Smooth muscle cell (in vitro differentiated cells): ENCODE measurements around the gene PTBP1. TPM values are rescaled to one million over a fixed set of nuclear protein-coding genes. Genes with fewer than 3 reads are reported as not detected.

Experiments used
- DNase-seq: peaks from one replicate; lab custom pipeline; 2025; ENCODE audit not compliant: unreplicated experiment; lab: John Stamatoyannopoulos, UW
- H2AFZ ChIP-seq: fragments of 200-600 bp; sonication (generic); 2 replicates; pipeline ENCODE4 v1.6.0; 2016; ENCODE audit warnings: antibody characterized with exemption, low read depth, mild to moderate bottlenecking
- H3F3A ChIP-seq: fragments of 200-600 bp; sonication (generic); 2 replicates; pipeline ENCODE4 v1.6.0; 2017; ENCODE audit warnings: antibody characterized with exemption, low read depth
- H3K27ac ChIP-seq: fragments of 200-600 bp; sonication (generic); 2 replicates; pipeline ENCODE4 v1.5.1; 2016; ENCODE audit warnings: low read depth, mild to moderate bottlenecking
- H3K27me3 ChIP-seq: fragments of 200-600 bp; sonication (generic); 2 replicates; pipeline ENCODE4 v1.6.1; 2016; ENCODE audit warnings: low read depth, mild to moderate bottlenecking
- H3K36me3 ChIP-seq: fragments of 200-600 bp; sonication (generic); 2 replicates; pipeline ENCODE4 v1.5.1; 2016; ENCODE audit warnings: low read depth
- H3K4me1 ChIP-seq: fragments of 200-600 bp; sonication (generic); 2 replicates; pipeline ENCODE4 v1.5.1; 2016; ENCODE audit warnings: low read depth
- H3K4me2 ChIP-seq: fragments of 200-600 bp; sonication (generic); 2 replicates; pipeline ENCODE4 v1.6.0; 2016; ENCODE audit warnings: mild to moderate bottlenecking
- H3K4me3 ChIP-seq: fragments of 200-600 bp; sonication (generic); 2 replicates; pipeline ENCODE4 v1.5.1; 2016; ENCODE audit warnings: mild to moderate bottlenecking
- H3K79me2 ChIP-seq: fragments of 200-600 bp; sonication (generic); 2 replicates; pipeline ENCODE4 v1.6.0; 2016; ENCODE audit warnings: low read depth, mild to moderate bottlenecking
- H3K9ac ChIP-seq: fragments of 200-600 bp; sonication (generic); 2 replicates; pipeline ENCODE4 v1.6.0; 2016; ENCODE audit warnings: low read depth
- H3K9me3 ChIP-seq: fragments of 200-600 bp; sonication (generic); replicated peaks from 2 replicates; pipeline ENCODE4 v1.5.1; 2016; ENCODE audit warnings: low read depth
- H4K20me1 ChIP-seq: fragments of 200-600 bp; sonication (generic); 2 replicates; pipeline ENCODE4 v1.6.0; 2016; ENCODE audit warnings: low read depth
- CTCF ChIP-seq: fragments of 200-600 bp; sonication (generic); IDR thresholded peaks from 2 replicates; pipeline ENCODE4 v1.5.1; 2017; ENCODE audit warnings: borderline replicate concordance, mild to moderate bottlenecking, antibody characterized with exemption; ENCODE audit not compliant: insufficient read depth, poor library complexity, severe bottlenecking
- WGBS: methylation state at CpG from one replicate; pipeline ENCODE4 v1.1.7; 2016; ENCODE audit warnings: low lambda C conversion rate; 5-methylcytosine and 5-hydroxymethylcytosine counted together
- polyA plus RNA-seq: library from polyadenylated mRNA; unstranded; fragments of >200 nt; fragmentation: Nextera tagmentation; extraction: Ambion mirVana; gene quantifications from 2 replicates; pipeline ENCODE4 v1.2.1, GENCODE V29; 2016
- total RNA-seq: library from RNA; depleted of rRNA; stranded (reverse); fragments of >200 nt; gene quantifications from 2 replicates; pipeline ENCODE4 v1.2.3, GENCODE V29; 2014

The PTBP1 gene
- total and polyA plus RNA-seq, 2 experiments from 2014 or later, result 167 to 226 TPM

- H3K79me2 ChIP-seq, result no peaks in the 10 kb centered on the region
- no peak overlapping the region for H3K9ac ChIP-seq
- no peaks in the 10 kb centered on the region for H3F3A ChIP-seq
- H3K27ac ChIP-seq, result no peak overlapping the region
- no peaks in the 10 kb centered on the region for H3K36me3 ChIP-seq
- no peak overlapping the region for H3K4me3 ChIP-seq
- no peaks in the 10 kb centered on the region for H3K27me3 ChIP-seq
- H4K20me1 ChIP-seq, result no peaks in the 10 kb centered on the region
- H3K4me2 ChIP-seq, result no peak overlapping the region
- 90% methylated on average over 16 of the region's 18 CpGs for WGBS
- H2AFZ ChIP-seq, result no peak overlapping the region
- TF ChIP-seq CTCF, result no peak
- DNase-seq, result no peak
- H3K4me1 ChIP-seq, result no peaks in the 10 kb centered on the region
- no peaks in the 10 kb centered on the region for H3K9me3 ChIP-seq
These were observed 32.0 kb downstream of the PTBP1 start for GRCh38 chr19:829129-829758.

DNA sequence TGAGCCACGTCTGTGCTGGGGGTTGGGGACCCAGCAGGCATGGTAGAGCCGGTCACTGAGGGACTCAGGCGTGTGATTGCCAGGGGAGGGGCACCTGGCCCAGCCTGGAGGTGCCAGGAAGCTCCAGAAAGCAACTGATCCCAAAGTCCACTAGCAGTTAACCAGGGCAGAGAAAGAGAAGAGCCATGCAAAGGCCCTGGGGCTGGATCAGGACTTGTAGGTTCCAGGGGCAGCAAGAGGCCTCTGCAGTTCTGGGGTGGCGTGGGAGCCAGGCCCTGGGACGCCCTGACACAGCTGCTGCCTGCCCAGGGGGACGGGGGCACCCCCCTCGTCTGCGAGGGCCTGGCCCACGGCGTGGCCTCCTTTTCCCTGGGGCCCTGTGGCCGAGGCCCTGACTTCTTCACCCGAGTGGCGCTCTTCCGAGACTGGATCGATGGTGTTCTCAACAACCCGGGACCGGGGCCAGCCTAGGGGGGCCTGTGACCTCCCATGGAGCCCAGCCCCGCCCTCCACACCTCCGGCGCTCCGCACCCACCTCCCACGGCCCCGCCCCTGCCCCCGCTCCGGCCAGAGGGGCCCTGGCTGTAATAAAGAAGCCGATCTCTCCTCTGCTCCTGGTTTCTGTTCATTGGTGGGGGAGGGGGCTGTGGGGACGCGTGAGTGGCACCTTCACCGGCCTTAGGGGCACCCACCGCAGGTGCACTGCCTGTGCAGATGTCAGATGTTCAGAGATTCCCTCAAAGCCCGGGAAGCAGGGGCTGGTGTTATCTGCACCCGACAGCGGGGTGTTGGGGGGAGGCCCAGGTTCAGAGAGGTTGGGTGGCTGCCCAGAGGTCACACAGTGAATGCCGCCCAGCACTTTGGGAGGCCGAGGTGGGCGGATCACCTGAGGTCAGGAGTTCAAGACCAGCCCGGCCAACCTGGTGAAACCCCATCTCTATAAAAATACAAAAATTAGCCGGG is 34.4 kb downstream of the PTBP1 start:
- no peak overlapping the region for H3K9ac ChIP-seq
- H3K27me3 ChIP-seq, result no peaks in the 10 kb centered on the region
- H3F3A ChIP-seq, result no peaks in the 10 kb centered on the region
- no peak for TF ChIP-seq CTCF
- no peak overlapping the region for H3K4me3 ChIP-seq
- no peaks in the 10 kb centered on the region for H3K4me1 ChIP-seq
- H3K79me2 ChIP-seq, result no peaks in the 10 kb centered on the region
- H4K20me1 ChIP-seq, result no peaks in the 10 kb centered on the region
- no peaks in the 10 kb centered on the region for H3K9me3 ChIP-seq
- H3K27ac ChIP-seq, result no peak overlapping the region
- H2AFZ ChIP-seq, result no peak overlapping the region
- WGBS, result 88% methylated on average over 34 of the region's 38 CpGs
- no peak overlapping the region for H3K4me2 ChIP-seq
- H3K36me3 ChIP-seq, result no peaks in the 10 kb centered on the region
- DNase-seq, result no peak

DNA sequence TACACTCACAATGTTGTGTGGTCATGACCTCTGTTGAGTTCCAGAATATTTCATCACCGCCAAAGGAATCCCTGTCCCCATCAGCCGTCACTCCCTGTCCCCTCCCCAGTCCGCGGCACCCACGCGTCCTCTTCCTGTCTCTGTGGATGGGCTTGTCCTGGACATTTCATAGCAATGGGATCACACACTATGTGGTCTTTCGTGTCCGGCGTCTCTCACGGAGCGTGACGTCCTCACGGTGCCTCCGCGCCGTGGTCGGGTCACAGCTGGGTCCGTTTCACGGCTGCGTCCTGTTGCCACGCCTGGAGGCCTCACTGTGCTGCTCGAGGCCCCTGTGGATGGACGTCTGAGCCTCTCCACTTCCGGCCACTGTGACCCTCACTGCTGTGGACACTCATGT is 37.0 kb downstream of the PTBP1 start:
- H3K27ac ChIP-seq, result no peak overlapping the region
- H3K4me3 ChIP-seq, result no peak overlapping the region
- DNase-seq, result no peak
- WGBS, result 90% methylated on average over 22 of the region's 24 CpGs
- no peak overlapping the region for H3K4me2 ChIP-seq
- no peaks in the 10 kb centered on the region for H3F3A ChIP-seq
- no peak for TF ChIP-seq CTCF
- H3K9me3 ChIP-seq, result no peaks in the 10 kb centered on the region
- no peaks in the 10 kb centered on the region for H4K20me1 ChIP-seq
- no peak overlapping the region for H2AFZ ChIP-seq
- no peaks in the 10 kb centered on the region for H3K27me3 ChIP-seq
- no peaks in the 10 kb centered on the region for H3K79me2 ChIP-seq
- H3K36me3 ChIP-seq, result no peaks in the 10 kb centered on the region
- H3K4me1 ChIP-seq, result no peaks in the 10 kb centered on the region
- H3K9ac ChIP-seq, result no peak overlapping the region
